Suprapubic skin (tissue), 4 donors: ENCODE measurements around the gene MELK. TPM values are rescaled to one million over a fixed set of nuclear protein-coding genes. Genes with fewer than 3 reads are reported as not detected.
"Not testable (repeated sequence)": the region's sequence is repeated elsewhere in the genome, so short reads cannot be mapped to it uniquely, and the experiment has no call there.

ENCODE experiments used
- DNase-seq, 2 donors: peaks; one replicate each; pipeline ENCODE4 v3.0.0-alpha.2; 2019; ENCODE audit warnings: low spot score in 2 of 2
- H3K27ac ChIP-seq: fragments of 200-600 bp; sonication (generic); one replicate; pipeline ENCODE4 v1.5.1; 2019
- H3K27me3 ChIP-seq: fragments of 200-600 bp; sonication (generic); one replicate; pipeline ENCODE4 v1.5.1; 2019
- H3K36me3 ChIP-seq: fragments of 200-600 bp; sonication (generic); one replicate; pipeline ENCODE4 v1.5.1; 2019
- H3K4me1 ChIP-seq: fragments of 200-600 bp; sonication (generic); one replicate; pipeline ENCODE4 v1.5.1; 2019
- H3K4me3 ChIP-seq: fragments of 200-600 bp; sonication (generic); one replicate; pipeline ENCODE4 v1.5.1; 2019; ENCODE audit warnings: mild to moderate bottlenecking
- H3K9me3 ChIP-seq: fragments of 200-600 bp; sonication (generic); one replicate; pipeline ENCODE4 v1.5.1; 2019
- CTCF ChIP-seq, 2 donors: fragments of 200-600 bp in 1 of 2; fragments of 450-650 bp in 1 of 2; sonication (generic) in 1 of 2; IDR thresholded peaks; one replicate each; pipeline ENCODE4 v1.5.1; 2016 to 2019; ENCODE audit warnings: antibody characterized with exemption in 2 of 2, mild to moderate bottlenecking in 1 of 2, moderate library complexity in 1 of 2
- EP300 ChIP-seq: sonication (generic); formaldehyde crosslinking; IDR thresholded peaks from one replicate; pipeline ENCODE4 v1.6.1; 2017; ENCODE audit warnings: antibody characterized with exemption
- POLR2A ChIP-seq, 2 donors: fragments of 450-650 bp; IDR thresholded peaks; one replicate each; pipeline ENCODE4 v1.6.1; 2017; ENCODE audit warnings: antibody characterized with exemption in 2 of 2, mild to moderate bottlenecking in 2 of 2, moderate library complexity in 2 of 2
- POLR2AphosphoS5 ChIP-seq, 3 donors: sonication (generic); formaldehyde crosslinking; IDR thresholded peaks; one replicate each; pipeline ENCODE4 v1.6.1; 2017; ENCODE audit warnings: antibody characterized with exemption in 3 of 3
- WGBS: methylation state at CpG from one replicate; pipeline ENCODE4 v1.1.5; 2018; 5-methylcytosine and 5-hydroxymethylcytosine counted together
- total RNA-seq, 4 donors: library from RNA; depleted of rRNA; stranded (reverse); fragments of >200 nt; gene quantifications; one replicate each; pipeline ENCODE4 v1.1.0, GENCODE V29; 2016

Gene MELK
- total RNA-seq, 4 donors from 2014 or later: 1.8 to 3.2 (median 2.2) TPM

GRCh38 chr9:36542355-36542754, 30.3 kb upstream of the MELK start:
- H3K4me3 ChIP-seq: no peak overlapping the region
- no peak overlapping the region for H3K27ac ChIP-seq
- H3K4me1 ChIP-seq: peaks cover 4% of the 10 kb centered on the region
- 93% methylated on average over 7 of the region's 7 CpGs for WGBS
- no peak for DNase-seq
- no peaks in the 10 kb centered on the region for H3K9me3 ChIP-seq
- H3K36me3 ChIP-seq: no peaks in the 10 kb centered on the region
- H3K27me3 ChIP-seq: no peaks in the 10 kb centered on the region
- TF ChIP-seq POLR2AphosphoS5 (IDR thresholded peaks at IDR 0.05) (no peak), CTCF (IDR thresholded peaks at IDR 0.05) (no peak), POLR2A (IDR thresholded peaks at IDR 0.05) (no peak), EP300 (no peak)

- 48% methylated on average over 7 of the region's 7 CpGs for WGBS
- Histone ChIP-seq H3K4me1 (peaks cover 4% of the 10 kb centered on the region), H3K9me3 (no peaks in the 10 kb centered on the region), H3K27me3 (no peaks in the 10 kb centered on the region), H3K36me3 (no peaks in the 10 kb centered on the region), H3K4me3 (no peak overlapping the region), H3K27ac (no peak overlapping the region)
- TF ChIP-seq CTCF (IDR thresholded peaks at IDR 0.05): no peak
- TF ChIP-seq POLR2AphosphoS5 (IDR thresholded peaks at IDR 0.05): peak in 1 of 3 donors; percentile 65
- DNase-seq: peak in 1 of 2 donors; percentile 79
These were observed 28.8 kb upstream of the MELK start for GRCh38 chr9:36543916-36544315.

- peaks cover 4% of the 10 kb centered on the region for H3K4me1 ChIP-seq
- 68% methylated on average over 3 of the region's 3 CpGs for WGBS
- no peaks in the 10 kb centered on the region for H3K9me3 ChIP-seq
- H3K27me3 ChIP-seq: no peaks in the 10 kb centered on the region
- no peak overlapping the region for H3K27ac ChIP-seq
- TF ChIP-seq POLR2AphosphoS5 (IDR thresholded peaks at IDR 0.05): no peak
- TF ChIP-seq POLR2A (IDR thresholded peaks at IDR 0.05): no peak
- no peak for TF ChIP-seq CTCF (IDR thresholded peaks at IDR 0.05)
- no peak for TF ChIP-seq EP300
- no peak overlapping the region for H3K4me3 ChIP-seq
- H3K36me3 ChIP-seq: no peaks in the 10 kb centered on the region
- DNase-seq: no peak
These were observed 25.1 kb upstream of the MELK start for GRCh38 chr9:36547598-36547997.

DNA sequence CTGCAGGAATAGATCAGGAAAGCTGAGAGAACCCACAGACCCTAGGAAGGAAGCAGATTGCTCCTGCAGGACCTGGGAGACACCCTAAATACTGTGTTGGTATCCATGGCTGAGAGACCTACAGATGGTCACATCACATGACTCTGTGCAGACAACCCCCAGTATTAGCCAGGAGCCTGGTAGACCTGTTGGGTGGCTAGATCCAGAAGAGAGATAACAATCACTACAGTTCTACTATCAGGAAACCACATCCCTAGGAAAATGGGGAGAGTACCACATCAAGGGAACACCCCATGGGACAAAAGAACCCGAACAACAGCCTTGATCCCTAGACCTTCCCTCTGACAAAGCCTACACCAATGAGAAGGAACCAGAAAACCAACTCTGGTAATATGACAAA, 24.2 kb upstream of the MELK start:
- DNase-seq: no peak
- Histone ChIP-seq H3K27ac (no peak overlapping the region), H3K36me3 (no peaks in the 10 kb centered on the region), H3K9me3 (no peaks in the 10 kb centered on the region), H3K27me3 (no peaks in the 10 kb centered on the region), H3K4me3 (no peak overlapping the region), H3K4me1 (peaks cover 4% of the 10 kb centered on the region)
- WGBS: 67% methylated on average over 1 of the region's 1 CpG
- no peak for TF ChIP-seq CTCF (IDR thresholded peaks at IDR 0.05)
- TF ChIP-seq POLR2AphosphoS5 (IDR thresholded peaks at IDR 0.05): no peak
- no peak for TF ChIP-seq POLR2A (IDR thresholded peaks at IDR 0.05)
- no peak for TF ChIP-seq EP300

- Histone ChIP-seq H3K4me1 (no peaks in the 10 kb centered on the region), H3K27ac (no peak overlapping the region), H3K36me3 (no peaks in the 10 kb centered on the region), H3K9me3 (no peaks in the 10 kb centered on the region), H3K27me3 (no peaks in the 10 kb centered on the region), H3K4me3 (no peak overlapping the region)
- DNase-seq: no peak
- 74% methylated on average over 8 of the region's 8 CpGs for WGBS
- TF ChIP-seq CTCF (IDR thresholded peaks at IDR 0.05) (no peak), POLR2AphosphoS5 (IDR thresholded peaks at IDR 0.05) (no peak), POLR2A (IDR thresholded peaks at IDR 0.05) (no peak), EP300 (no peak)
These were observed 22.6 kb upstream of the MELK start for GRCh38 chr9:36550135-36550534.

GRCh38 chr9:36550631-36551098, 22.0 kb upstream of the MELK start:
- H3K36me3 ChIP-seq, DNase-seq, H3K4me1 ChIP-seq, H3K27ac ChIP-seq, H3K9me3 ChIP-seq, H3K27me3 ChIP-seq, H3K4me3 ChIP-seq: not testable (repeated sequence)
- WGBS: 83% methylated on average over 10 of the region's 10 CpGs
